ENCODE results near the gene MECR. TPM values are rescaled to one million over a fixed set of nuclear protein-coding genes. Genes with fewer than 3 reads are reported as not detected.

MECR gene
- polyA plus RNA-seq, 1 experiment = 18.2 TPM

DNA sequence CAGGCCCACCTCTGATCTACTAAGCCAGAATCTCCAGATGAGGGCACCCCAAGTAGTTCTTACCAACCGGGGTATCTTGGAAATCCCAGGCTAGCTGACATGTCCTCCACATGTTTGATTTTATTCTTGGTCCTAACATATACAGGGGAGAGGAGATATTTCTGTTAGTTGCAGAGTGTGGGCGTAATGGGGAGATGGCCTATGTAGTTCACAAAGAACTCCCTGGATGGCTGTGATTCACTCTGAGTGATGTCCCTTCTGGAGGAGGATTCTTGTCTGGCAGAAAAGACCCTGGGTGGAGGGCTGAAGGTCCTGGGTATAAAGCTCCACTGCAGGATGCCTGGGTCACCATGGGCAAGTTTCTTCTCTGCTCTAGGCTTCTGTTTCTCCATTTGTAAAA, 13.1 kb downstream of the MECR start:
- no peak overlapping the region for H3K4me3 ChIP-seq (ENCODE audit: low read depth, low read length)
- CTCF ChIA-PET = interaction anchor here (1.3 kb wide), 1 partner anchor 15 kb away, joined by 4 read pairs; no protein-coding TSS in a partner anchor
- H3K9me3 ChIP-seq (ENCODE audit: control insufficient read depth, insufficient read depth, low read length) = no peaks in the 10 kb centered on the region
- no peaks in the 10 kb centered on the region for H3K27me3 ChIP-seq (ENCODE audit: control insufficient read depth, insufficient read depth, low read length)
- POLR2A ChIA-PET = no interaction called here
- DNase-seq (ENCODE audit: low read depth, low spot score) = no peak
- no peak overlapping the region for H3K27ac ChIP-seq (ENCODE audit: low read depth, low read length)
- TF ChIP-seq, protein P1, sequence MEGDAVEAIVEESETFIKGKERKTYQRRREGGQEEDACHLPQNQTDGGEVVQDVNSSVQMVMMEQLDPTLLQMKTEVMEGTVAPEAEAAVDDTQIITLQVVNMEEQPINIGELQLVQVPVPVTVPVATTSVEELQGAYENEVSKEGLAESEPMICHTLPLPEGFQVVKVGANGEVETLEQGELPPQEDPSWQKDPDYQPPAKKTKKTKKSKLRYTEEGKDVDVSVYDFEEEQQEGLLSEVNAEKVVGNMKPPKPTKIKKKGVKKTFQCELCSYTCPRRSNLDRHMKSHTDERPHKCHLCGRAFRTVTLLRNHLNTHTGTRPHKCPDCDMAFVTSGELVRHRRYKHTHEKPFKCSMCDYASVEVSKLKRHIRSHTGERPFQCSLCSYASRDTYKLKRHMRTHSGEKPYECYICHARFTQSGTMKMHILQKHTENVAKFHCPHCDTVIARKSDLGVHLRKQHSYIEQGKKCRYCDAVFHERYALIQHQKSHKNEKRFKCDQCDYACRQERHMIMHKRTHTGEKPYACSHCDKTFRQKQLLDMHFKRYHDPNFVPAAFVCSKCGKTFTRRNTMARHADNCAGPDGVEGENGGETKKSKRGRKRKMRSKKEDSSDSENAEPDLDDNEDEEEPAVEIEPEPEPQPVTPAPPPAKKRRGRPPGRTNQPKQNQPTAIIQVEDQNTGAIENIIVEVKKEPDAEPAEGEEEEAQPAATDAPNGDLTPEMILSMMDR (IDR thresholded peaks at IDR 0.05; ENCODE audit: low read depth, low read length) = no peak

DNA sequence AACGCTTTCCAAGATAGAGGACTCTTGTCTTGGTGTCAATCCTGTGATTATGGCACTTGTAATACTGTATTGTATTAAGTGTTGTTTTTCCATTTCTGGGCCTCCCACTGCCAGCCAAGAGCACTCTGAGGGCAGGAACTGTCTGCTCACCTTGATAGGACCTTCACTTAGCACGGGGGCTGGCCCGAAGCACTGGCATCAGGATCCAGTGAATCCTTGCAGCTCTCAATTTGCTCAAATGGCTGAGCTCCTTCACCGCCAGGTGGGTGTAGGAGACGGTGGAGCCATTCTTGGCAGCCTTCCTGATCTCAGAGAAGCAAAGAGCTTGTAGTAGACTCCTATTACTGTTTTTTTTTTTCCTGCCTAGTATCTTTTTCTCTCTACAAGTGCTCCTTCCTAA, 17.7 kb downstream of the MECR start:
- H3K27ac ChIP-seq (ENCODE audit: low read depth, low read length) = no peak overlapping the region
- CTCF ChIA-PET = interaction anchor here (1.4 kb wide), 1 partner anchor 11 kb away, joined by 6 read pairs; no protein-coding TSS in a partner anchor
- TF ChIP-seq, protein P1 (IDR thresholded peaks at IDR 0.05; ENCODE audit: low read depth, low read length) = no peak
- POLR2A ChIA-PET = interaction anchor here (0.7 kb wide), 1 partner anchor 32 kb away, joined by 5 read pairs; no protein-coding TSS in a partner anchor
- DNase-seq (ENCODE audit: low read depth, low spot score) = no peak
- H3K4me3 ChIP-seq (ENCODE audit: low read depth, low read length) = no peak overlapping the region
- no peaks in the 10 kb centered on the region for H3K27me3 ChIP-seq (ENCODE audit: control insufficient read depth, insufficient read depth, low read length)
- no peaks in the 10 kb centered on the region for H3K9me3 ChIP-seq (ENCODE audit: control insufficient read depth, insufficient read depth, low read length)

DNA sequence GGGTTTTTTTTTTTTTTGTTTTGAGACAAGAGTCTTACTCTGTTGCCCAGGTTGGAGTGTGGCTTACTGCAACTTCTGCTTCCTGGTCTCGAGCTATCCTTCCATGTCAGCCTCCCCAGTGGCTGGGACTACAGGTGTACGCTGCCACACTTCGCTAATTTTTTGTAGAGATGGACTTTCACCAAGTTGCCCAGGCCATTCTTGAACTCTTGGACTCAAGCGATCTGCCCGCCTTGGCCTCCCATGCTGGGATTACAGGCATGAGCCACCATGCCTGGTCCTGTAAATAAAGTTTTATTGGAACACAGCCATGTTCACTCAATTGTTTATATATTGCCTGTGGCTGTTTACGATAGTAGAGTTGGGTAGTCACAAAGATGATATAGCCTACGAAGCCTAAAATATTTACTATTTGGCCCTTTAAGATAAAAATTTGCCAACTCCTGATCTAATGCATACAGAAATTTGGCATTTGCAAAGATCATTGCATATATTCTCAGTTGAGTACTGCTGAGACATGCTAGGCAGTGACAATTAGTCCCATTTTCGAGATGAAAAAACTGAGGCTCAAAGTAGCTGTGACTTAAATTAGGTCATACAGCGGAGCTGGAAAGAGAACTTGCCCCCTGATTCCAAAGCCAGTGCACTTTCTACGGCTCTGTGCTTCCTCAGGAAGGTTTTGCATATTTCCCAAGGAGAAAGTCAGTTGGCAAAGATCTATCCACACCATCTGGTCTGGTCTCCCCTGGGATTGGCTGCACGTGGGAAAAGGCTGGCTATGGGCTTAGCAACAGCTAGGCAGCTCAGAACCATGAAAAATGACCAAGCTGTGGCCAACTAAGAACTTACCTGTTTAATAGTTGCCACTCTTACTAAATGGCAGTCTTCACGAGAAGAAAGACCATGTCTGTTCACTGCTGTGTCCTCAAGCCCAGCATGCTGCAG, 19.4 kb downstream of the MECR start:
- H3K4me3 ChIP-seq (ENCODE audit: low read depth, low read length) = no peak overlapping the region
- DNase-seq (ENCODE audit: low read depth, low spot score) = no peak
- no peak overlapping the region for H3K27ac ChIP-seq (ENCODE audit: low read depth, low read length)
- CTCF ChIA-PET = interaction anchor here (1.5 kb wide), 1 partner anchor 9 kb away, joined by 5 read pairs; no protein-coding TSS in a partner anchor
- H3K9me3 ChIP-seq (ENCODE audit: control insufficient read depth, insufficient read depth, low read length) = no peaks in the 10 kb centered on the region
- POLR2A ChIA-PET = no interaction called here
- TF ChIP-seq, protein P1 (IDR thresholded peaks at IDR 0.05; ENCODE audit: low read depth, low read length) = no peak
- no peaks in the 10 kb centered on the region for H3K27me3 ChIP-seq (ENCODE audit: control insufficient read depth, insufficient read depth, low read length)

DNA sequence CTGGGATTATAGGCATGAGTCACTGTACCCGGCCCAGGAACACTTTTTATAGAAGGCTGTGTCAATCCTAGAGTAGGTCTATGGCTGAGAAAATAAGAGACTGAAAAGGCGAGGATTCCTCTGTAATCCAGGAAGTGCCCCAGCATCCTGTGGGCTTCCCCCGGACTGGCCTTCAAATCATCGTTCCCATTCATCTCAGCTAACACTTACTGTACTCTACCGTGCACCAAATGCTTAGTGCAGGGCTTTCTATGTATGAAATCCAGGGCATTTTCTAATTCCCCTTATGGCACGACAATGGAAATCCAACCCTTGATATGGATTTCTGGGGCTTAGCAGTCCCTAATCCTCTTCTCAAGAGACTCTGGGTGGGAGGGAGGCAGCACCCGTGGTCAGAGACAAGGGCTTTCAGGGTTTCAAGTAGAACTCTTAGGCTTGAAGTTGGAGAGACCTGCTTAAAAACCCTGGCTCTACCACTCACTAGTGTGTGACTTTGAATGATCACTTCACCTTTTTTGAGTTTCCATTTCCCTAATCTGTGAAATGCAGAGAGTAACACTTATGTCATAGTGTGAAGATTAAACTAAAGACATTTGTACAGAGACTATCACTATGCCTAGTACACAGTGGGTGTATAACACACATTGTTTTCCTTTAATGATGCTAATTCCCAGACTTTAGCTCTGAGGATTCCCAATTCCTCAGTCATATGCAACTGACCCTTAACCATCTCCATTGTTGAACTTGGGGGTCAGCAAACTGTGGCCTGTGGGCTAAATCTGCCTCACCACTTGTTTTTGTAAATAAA, 20.3 kb downstream of the MECR start:
- no peaks in the 10 kb centered on the region for H3K27me3 ChIP-seq (ENCODE audit: control insufficient read depth, insufficient read depth, low read length)
- H3K27ac ChIP-seq (ENCODE audit: low read depth, low read length) = no peak overlapping the region
- no peak overlapping the region for H3K4me3 ChIP-seq (ENCODE audit: low read depth, low read length)
- no peaks in the 10 kb centered on the region for H3K9me3 ChIP-seq (ENCODE audit: control insufficient read depth, insufficient read depth, low read length)
- TF ChIP-seq, protein P1 (IDR thresholded peaks at IDR 0.05; ENCODE audit: low read depth, low read length) = no peak
- ChIA-PET CTCF (interaction anchor here (1.5 kb wide), 1 partner anchor 8 kb away, joined by 5 read pairs; no protein-coding TSS in a partner anchor), POLR2A (no interaction called here)
- DNase-seq (ENCODE audit: low read depth, low spot score) = no peak
